Colonic mucosa (tissue), 4 donors: ENCODE results near the gene PGAM2. TPM values are rescaled to one million over a fixed set of nuclear protein-coding genes. Genes with fewer than 3 reads are reported as not detected.

Experiments used
- DNase-seq: peaks from one replicate; pipeline ENCODE4 v3.0.0-alpha.2; 2020
- H3K27ac ChIP-seq: fragments of 200-600 bp; one replicate; pipeline ENCODE4 v1.8.0; 2021
- H3K27me3 ChIP-seq: fragments of 200-600 bp; one replicate; pipeline ENCODE4 v1.8.0; 2021
- H3K36me3 ChIP-seq: fragments of 200-600 bp; one replicate; pipeline ENCODE4 v1.8.0; 2021
- H3K4me1 ChIP-seq: fragments of 200-600 bp; one replicate; pipeline ENCODE4 v1.8.0; 2021; ENCODE audit warnings: mild to moderate bottlenecking
- H3K4me3 ChIP-seq: fragments of 200-600 bp; one replicate; pipeline ENCODE4 v1.8.0; 2021
- H3K9ac ChIP-seq, 2 donors: one replicate each; pipeline ENCODE4 v1.7.0; 2013; ENCODE audit warnings: control low read depth in 2 of 2, low read depth in 2 of 2, low read length in 2 of 2
- H3K9me3 ChIP-seq: fragments of 200-600 bp; one replicate; pipeline ENCODE4 v1.8.0; 2021
- intact Hi-C: fragments of 100-400 bp; cut with DNase I; formaldehyde crosslinking; loops from one replicate; pipeline ENCODE4 v1.14.1; 2022
- total RNA-seq, 2 donors: library from RNA; stranded (reverse); fragmentation: NEBNext Ultra II Directional in 1 of 2; extraction: Animal tissue kit (Norgen Biotek cat#: 25700) in 1 of 2; gene quantifications; one replicate each; pipeline ENCODE4 v1.2.1, GENCODE V29; 2021
- TF ChIP-seq, protein P1 (sequence below): fragments of 200-600 bp; IDR thresholded peaks from one replicate; pipeline ENCODE4 v1.8.0; 2022; ENCODE audit warnings: antibody characterized with exemption, mild to moderate bottlenecking
- donor health status: healthy.
- donor health status: DM: no; HTN: no; CAD: no.
- donor health status: DM: no; HTN: no; CAD: no.

Gene PGAM2
- total RNA-seq, 2 donors from 2014 or later: 0.29 to 0.52 TPM

DNA sequence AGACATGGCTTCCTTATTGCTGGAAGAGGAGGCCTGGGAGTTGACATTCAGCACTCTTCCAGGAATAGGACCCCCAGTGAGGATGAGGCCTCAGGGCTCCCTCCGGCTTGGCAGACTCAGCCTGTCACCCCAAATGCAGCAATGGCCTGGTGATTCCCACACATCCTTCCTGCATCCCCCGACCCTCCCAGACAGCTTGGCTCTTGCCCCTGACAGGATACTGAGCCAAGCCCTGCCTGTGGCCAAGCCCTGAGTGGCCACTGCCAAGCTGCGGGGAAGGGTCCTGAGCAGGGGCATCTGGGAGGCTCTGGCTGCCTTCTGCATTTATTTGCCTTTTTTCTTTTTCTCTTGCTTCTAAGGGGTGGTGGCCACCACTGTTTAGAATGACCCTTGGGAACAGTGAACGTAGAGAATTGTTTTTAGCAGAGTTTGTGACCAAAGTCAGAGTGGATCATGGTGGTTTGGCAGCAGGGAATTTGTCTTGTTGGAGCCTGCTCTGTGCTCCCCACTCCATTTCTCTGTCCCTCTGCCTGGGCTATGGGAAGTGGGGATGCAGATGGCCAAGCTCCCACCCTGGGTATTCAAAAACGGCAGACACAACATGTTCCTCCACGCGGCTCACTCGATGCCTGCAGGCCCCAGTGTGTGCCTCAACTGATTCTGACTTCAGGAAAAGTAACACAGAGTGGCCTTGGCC lies 4.3 kb downstream of the PGAM2 start:
- intact Hi-C loops: no loop called here
- H3K27ac ChIP-seq: no peak overlapping the region
- TF ChIP-seq, protein P1, sequence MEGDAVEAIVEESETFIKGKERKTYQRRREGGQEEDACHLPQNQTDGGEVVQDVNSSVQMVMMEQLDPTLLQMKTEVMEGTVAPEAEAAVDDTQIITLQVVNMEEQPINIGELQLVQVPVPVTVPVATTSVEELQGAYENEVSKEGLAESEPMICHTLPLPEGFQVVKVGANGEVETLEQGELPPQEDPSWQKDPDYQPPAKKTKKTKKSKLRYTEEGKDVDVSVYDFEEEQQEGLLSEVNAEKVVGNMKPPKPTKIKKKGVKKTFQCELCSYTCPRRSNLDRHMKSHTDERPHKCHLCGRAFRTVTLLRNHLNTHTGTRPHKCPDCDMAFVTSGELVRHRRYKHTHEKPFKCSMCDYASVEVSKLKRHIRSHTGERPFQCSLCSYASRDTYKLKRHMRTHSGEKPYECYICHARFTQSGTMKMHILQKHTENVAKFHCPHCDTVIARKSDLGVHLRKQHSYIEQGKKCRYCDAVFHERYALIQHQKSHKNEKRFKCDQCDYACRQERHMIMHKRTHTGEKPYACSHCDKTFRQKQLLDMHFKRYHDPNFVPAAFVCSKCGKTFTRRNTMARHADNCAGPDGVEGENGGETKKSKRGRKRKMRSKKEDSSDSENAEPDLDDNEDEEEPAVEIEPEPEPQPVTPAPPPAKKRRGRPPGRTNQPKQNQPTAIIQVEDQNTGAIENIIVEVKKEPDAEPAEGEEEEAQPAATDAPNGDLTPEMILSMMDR: no peak

DNA sequence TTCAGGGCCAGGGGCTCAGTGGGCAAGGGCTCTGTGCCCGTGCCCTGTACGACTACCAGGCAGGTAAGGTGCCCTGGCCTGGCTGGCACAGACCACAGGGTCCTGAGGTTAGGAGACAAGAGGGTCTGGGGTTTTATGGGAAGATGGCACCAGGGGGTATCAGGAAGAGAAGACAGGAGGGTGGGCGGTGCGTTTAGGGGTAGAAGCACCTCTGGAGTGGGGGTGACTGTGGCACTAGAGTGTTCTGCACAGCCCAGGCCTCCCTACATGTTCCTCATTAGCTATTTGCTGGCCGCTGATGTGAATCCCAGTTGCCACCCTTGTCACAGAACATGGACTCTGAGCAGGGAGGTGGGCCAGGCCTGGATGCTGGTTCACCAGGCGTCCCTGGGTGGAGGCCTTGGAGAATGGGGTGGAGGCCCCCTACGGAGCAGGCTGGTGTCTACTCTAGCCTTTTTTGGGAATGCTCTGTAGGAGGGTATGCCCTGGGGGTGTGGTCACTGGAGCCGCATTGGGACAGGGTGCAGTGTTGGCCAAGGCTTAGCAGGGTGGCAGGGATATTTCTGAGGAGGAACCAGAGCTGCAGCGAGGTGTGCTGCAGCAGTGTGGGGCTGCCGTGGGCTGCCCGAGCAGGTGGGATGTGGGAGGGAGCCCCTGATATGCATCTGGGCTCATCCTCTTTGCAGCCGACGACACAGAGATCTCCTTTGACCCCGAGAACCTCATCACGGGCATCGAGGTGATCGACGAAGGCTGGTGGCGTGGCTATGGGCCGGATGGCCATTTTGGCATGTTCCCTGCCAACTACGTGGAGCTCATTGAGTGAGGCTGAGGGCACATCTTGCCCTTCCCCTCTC lies 5.0 kb downstream of the PGAM2 start:
- no peak overlapping the region for H3K27ac ChIP-seq
- TF ChIP-seq, protein P1: no peak
- H3K27me3 ChIP-seq: no peaks in the 10 kb centered on the region
- no peak overlapping the region for H3K9ac ChIP-seq
- DNase-seq: no peak
- no peaks in the 10 kb centered on the region for H3K4me1 ChIP-seq
- no peak overlapping the region for H3K4me3 ChIP-seq
- H3K36me3 ChIP-seq: peaks cover 26% of the 10 kb centered on the region
- no peaks in the 10 kb centered on the region for H3K9me3 ChIP-seq
- intact Hi-C loops: no loop called here

More for the DNA sequence above, 4.3 kb downstream of the PGAM2 start:
- DNase-seq: no peak
- H3K9ac ChIP-seq: no peak overlapping the region
- H3K36me3 ChIP-seq: peaks cover 26% of the 10 kb centered on the region
- H3K4me1 ChIP-seq: no peaks in the 10 kb centered on the region
- H3K4me3 ChIP-seq: no peak overlapping the region
- no peaks in the 10 kb centered on the region for H3K9me3 ChIP-seq
- no peaks in the 10 kb centered on the region for H3K27me3 ChIP-seq

GRCh38 chr7:44059219-44060090 lies 5.9 kb downstream of the PGAM2 start:
- Histone ChIP-seq H3K4me3 (no peak overlapping the region), H3K4me1 (no peaks in the 10 kb centered on the region), H3K27me3 (no peaks in the 10 kb centered on the region), H3K9ac (no peak overlapping the region), H3K9me3 (no peaks in the 10 kb centered on the region), H3K36me3 (peaks cover 26% of the 10 kb centered on the region), H3K27ac (no peak overlapping the region)
- TF ChIP-seq, protein P1: no peak
- DNase-seq: no peak
- intact Hi-C loops: no loop called here

- H3K27me3 ChIP-seq: no peaks in the 10 kb centered on the region
- no peak overlapping the region for H3K9ac ChIP-seq
- no peaks in the 10 kb centered on the region for H3K4me1 ChIP-seq
- intact Hi-C loops: no loop called here
- H3K9me3 ChIP-seq: no peaks in the 10 kb centered on the region
- no peak overlapping the region for H3K4me3 ChIP-seq
- no peak for DNase-seq
- TF ChIP-seq, protein P1: no peak
- H3K36me3 ChIP-seq: peaks cover 26% of the 10 kb centered on the region
- no peak overlapping the region for H3K27ac ChIP-seq
Measured at GRCh38 chr7:44058759-44059218, 6.6 kb downstream of the PGAM2 start.
